Fibroblast of lung (primary cell): Measurements from ENCODE around the gene PCGF1. TPM values are rescaled to one million over a fixed set of nuclear protein-coding genes. Genes with fewer than 3 reads are reported as not detected.
"Not testable (repeated sequence)": the region's sequence is repeated elsewhere in the genome, so short reads cannot be mapped to it uniquely, and the experiment has no call there.

Experiments used
- DNase-seq, 2 donors: peaks; one replicate each; pipeline versions ENCODE4 v3.0.0 to v3.0.0-alpha.2; 2010; ENCODE audit warnings: low read depth in 2 of 2
- H2AFZ ChIP-seq: 2 replicates; pipeline ENCODE4 v1.5.1; 2012; ENCODE audit warnings: low read length, control low read depth, inconsistent platforms
- H3K27ac ChIP-seq: 2 replicates; pipeline ENCODE4 v1.5.1; 2011; ENCODE audit warnings: low read length, control low read depth; ENCODE audit not compliant: insufficient read depth
- H3K27me3 ChIP-seq: 2 replicates; pipeline ENCODE4 v1.5.1; 2011; ENCODE audit warnings: mild to moderate bottlenecking, low read length; ENCODE audit not compliant: control insufficient read depth, insufficient read depth
- H3K36me3 ChIP-seq: 2 replicates; pipeline ENCODE4 v1.5.1; 2011; ENCODE audit warnings: low read length; ENCODE audit not compliant: control insufficient read depth, insufficient read depth
- H3K4me1 ChIP-seq: 2 replicates; pipeline ENCODE4 v1.5.1; 2011; ENCODE audit warnings: low read length; ENCODE audit not compliant: control insufficient read depth, insufficient read depth; ENCODE audit errors: extremely low read depth
- H3K4me2 ChIP-seq: 2 replicates; pipeline ENCODE4 v1.5.1; 2011; ENCODE audit warnings: low read length, control low read depth; ENCODE audit not compliant: insufficient read depth; ENCODE audit errors: extremely low read depth
- H3K4me3 ChIP-seq, 4 experiments: fragments of 200-600 bp in 1 of 4; sonication (generic) in 1 of 4; replicated peaks in 1 of 4; 2 replicates each; pipeline ENCODE4 v1.5.1; 2011 to 2016; ENCODE audit warnings: low read length in 4 of 4, low read depth in 3 of 4, mild to moderate bottlenecking in 3 of 4, control low read depth in 2 of 4, inconsistent platforms in 1 of 4, mixed read lengths in 1 of 4; ENCODE audit not compliant: insufficient read depth in 1 of 4; ENCODE audit errors: control extremely low read depth in 1 of 4
- H3K79me2 ChIP-seq: 2 replicates; pipeline ENCODE4 v1.5.1; 2012; ENCODE audit warnings: mild to moderate bottlenecking, low read length, inconsistent platforms; ENCODE audit not compliant: control insufficient read depth, insufficient read depth
- H3K9ac ChIP-seq: 2 replicates; pipeline ENCODE4 v1.5.1; 2011; ENCODE audit warnings: mild to moderate bottlenecking, low read length, control low read depth; ENCODE audit not compliant: insufficient read depth
- H3K9me3 ChIP-seq: 2 replicates; pipeline ENCODE4 v1.5.1; 2012; ENCODE audit warnings: low read depth, low read length; ENCODE audit not compliant: control insufficient read depth, insufficient read depth
- H4K20me1 ChIP-seq: 2 replicates; pipeline ENCODE4 v1.5.1; 2011; ENCODE audit warnings: low read length; ENCODE audit not compliant: control insufficient read depth, insufficient read depth; ENCODE audit errors: extremely low read depth
- CTCF ChIP-seq, 2 donors: IDR thresholded peaks in 1 of 2; conservative IDR thresholded peaks in 1 of 2; 1 replicate in 1 of 2; 2 replicates in 1 of 2; pipeline ENCODE4 v1.5.1; 2011 to 2012; ENCODE audit warnings: low read length in 2 of 2, control low read depth in 1 of 2, inconsistent platforms in 1 of 2, low read depth in 1 of 2, mild to moderate bottlenecking in 1 of 2
- EZH2 ChIP-seq: IDR thresholded peaks from 2 replicates; pipeline ENCODE4 v1.5.1; 2012; ENCODE audit warnings: low read length, control low read depth, mild to moderate bottlenecking; ENCODE audit errors: missing control alignments
- polyA plus RNA-seq, 2 donors: library from polyadenylated mRNA; depleted of rRNA in 1 of 2; stranded (reverse) in 1 of 2; unstranded in 1 of 2; fragments of >200 nt; gene quantifications; 2 replicates each; pipeline ENCODE4 v1.2.1, GENCODE V29; 2011 to 2012; ENCODE audit warnings: missing spikeins in 1 of 2
- total RNA-seq: library from RNA; depleted of rRNA; stranded (reverse); fragments of >200 nt; gene quantifications from 2 replicates; pipeline ENCODE4 v1.2.1, GENCODE V29; 2014

The PCGF1 gene
- total and polyA plus RNA-seq, 2 donors (not counting 1 experiment from before 2014, with no cell fraction given) = 23.8 to 35.5 TPM

DNA sequence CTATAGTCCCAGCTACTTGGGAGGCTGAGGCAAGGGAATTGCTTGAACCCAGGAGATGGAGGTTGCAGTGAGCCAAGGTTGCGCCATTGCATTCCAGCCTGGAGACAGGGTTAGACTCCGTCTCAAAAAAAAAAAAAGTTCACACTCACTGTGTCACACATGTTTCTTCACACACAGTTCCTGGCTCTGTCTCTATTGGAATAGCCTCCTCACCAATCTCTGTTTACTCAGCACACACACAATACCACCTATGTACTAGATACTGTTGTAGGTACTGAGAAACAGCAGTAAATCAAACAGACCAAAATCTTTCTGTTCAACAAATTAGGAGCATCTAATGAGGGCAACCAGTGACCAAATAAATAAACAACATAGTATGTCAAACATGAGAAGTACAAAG lies 21.4 kb downstream of the PCGF1 start:
- Histone ChIP-seq H3K79me2 (peaks cover 16% of the 10 kb centered on the region), H3K4me3 (no peak overlapping the region), H3K27ac (no peak overlapping the region), H3K36me3 (peaks cover 8% of the 10 kb centered on the region), H3K27me3 (no peaks in the 10 kb centered on the region), H3K9me3 (no peaks in the 10 kb centered on the region), H3K9ac (no peak overlapping the region), H4K20me1 (no peaks in the 10 kb centered on the region), H2AFZ (no peak overlapping the region), H3K4me1 (peaks cover 6% of the 10 kb centered on the region), H3K4me2 (no peak overlapping the region)
- no peak for DNase-seq
- TF ChIP-seq CTCF (conservative IDR thresholded peaks at IDR 0.05 in 1 of 2, IDR thresholded peaks at IDR 0.05 in 1 of 2; ENCODE audit: low read depth in 1 of 2, low read length in 2 of 2) (no peak), EZH2 (no peak)

DNA sequence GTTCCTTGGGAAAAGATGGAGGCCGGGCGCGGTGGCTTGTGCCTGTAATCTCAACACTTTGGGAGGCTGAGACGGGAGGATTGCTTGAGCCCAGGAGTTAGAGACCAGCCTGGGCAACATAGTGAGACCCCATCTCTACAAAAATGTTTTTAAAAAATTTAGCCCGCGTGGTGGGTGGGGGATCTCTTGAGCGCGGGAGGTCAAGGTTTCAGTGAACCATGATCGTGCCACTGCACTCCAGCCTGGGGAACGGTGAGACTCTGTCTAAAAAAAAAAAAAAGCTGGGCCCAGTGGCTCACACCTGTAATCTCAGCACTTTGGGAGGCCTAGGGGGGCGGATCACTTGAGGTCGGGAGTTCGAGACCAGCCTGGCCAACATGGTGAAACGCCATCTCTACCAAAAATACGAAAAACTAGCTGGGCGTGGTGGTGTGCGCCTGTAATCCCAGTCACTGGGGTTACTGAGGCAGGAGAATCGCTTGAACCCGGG lies 23.8 kb downstream of the PCGF1 start:
- Histone ChIP-seq H3K9ac (peak overlapping the region; percentile 45), H3K4me1 (peaks cover 11% of the 10 kb centered on the region), H3K4me3 (peak overlapping the region; percentile 74 to 99 (median 86)), H2AFZ (peak overlapping the region; percentile 79), H3K4me2 (peak overlapping the region; percentile 98), H3K79me2 (peaks cover 24% of the 10 kb centered on the region)
- H3K9me3 ChIP-seq, H3K27ac ChIP-seq, DNase-seq, H4K20me1 ChIP-seq, H3K27me3 ChIP-seq, H3K36me3 ChIP-seq: not testable (repeated sequence)

- H3K9me3 ChIP-seq = no peaks in the 10 kb centered on the region
- peak within 1 kb of the TSS; percentile 99 for H2AFZ ChIP-seq
- peak within 1 kb of the TSS; percentile 74 to 99 (median 86) for H3K4me3 ChIP-seq
- H3K27ac ChIP-seq = peak within 1 kb of the TSS; percentile 85
- H4K20me1 ChIP-seq = no peaks in the 10 kb centered on the region
- H3K9ac ChIP-seq = peak within 1 kb of the TSS; percentile 74
- peaks cover 24% of the 10 kb centered on the region for H3K79me2 ChIP-seq
- TF ChIP-seq CTCF (conservative IDR thresholded peaks at IDR 0.05 in 1 of 2, IDR thresholded peaks at IDR 0.05 in 1 of 2; ENCODE audit: low read depth in 1 of 2, low read length in 2 of 2) = peak; percentile 85 to 89
- no peak for TF ChIP-seq EZH2
- H3K4me2 ChIP-seq = peak within 1 kb of the TSS; percentile 98
- peaks cover 8% of the 10 kb centered on the region for H3K36me3 ChIP-seq
- peaks cover 11% of the 10 kb centered on the region for H3K4me1 ChIP-seq
- H3K27me3 ChIP-seq = no peaks in the 10 kb centered on the region
- DNase-seq = peak; percentile 93 to 96
Observed at GRCh38 chr2:74482801-74483674, 24.5 kb downstream of the PCGF1 start, which contains the start of the genes CCDC142 and TTC31. CCDC142 (minus strand) TSS chr2:74482998; CDS start chr2:74482837, 161 bp downstream. TTC31 (plus strand) TSS chr2:74483081; CDS start chr2:74483096, 15 bp downstream.
